Retinal pigment epithelial cell (primary cell): ENCODE measurements around the gene PODNL1.

ENCODE experiments used
- DNase-seq: peaks from one replicate; pipeline ENCODE4 v3.0.0-alpha.2; 2010; ENCODE audit warnings: low read depth
- H3K4me3 ChIP-seq: 2 replicates; pipeline ENCODE4 v1.5.1; 2011; ENCODE audit warnings: mild to moderate bottlenecking, low read length, control low read depth, moderate library complexity
- CTCF ChIP-seq: conservative IDR thresholded peaks from 2 replicates; pipeline ENCODE4 v1.5.1; 2011; ENCODE audit warnings: low read depth, low read length, control low read depth, inconsistent platforms

PODNL1 gene

GRCh38 chr19:13942023-13942684 is 3.9 kb upstream of the PODNL1 start:
- no peak for DNase-seq
- H3K4me3 ChIP-seq, result no peak overlapping the region

GRCh38 chr19:13937479-13938300 is 527 bp downstream of the PODNL1 start:
- DNase-seq, result no peak
- TF ChIP-seq CTCF, result no peak
- peak overlapping the region; percentile 57 for H3K4me3 ChIP-seq

More at GRCh38 chr19:13942023-13942684, 3.9 kb upstream of the PODNL1 start:
- no peak for TF ChIP-seq CTCF

GRCh38 chr19:13935765-13936510 is 2.3 kb downstream of the PODNL1 start:
- peak overlapping the region; percentile 14 for H3K4me3 ChIP-seq
- TF ChIP-seq CTCF, result no peak
- no peak for DNase-seq

GRCh38 chr19:13934785-13935109 is 3.5 kb downstream of the PODNL1 start:
- no peak for DNase-seq
- TF ChIP-seq CTCF, result no peak
- no peak overlapping the region for H3K4me3 ChIP-seq

- no peak for DNase-seq
- no peak for TF ChIP-seq CTCF
- no peak overlapping the region for H3K4me3 ChIP-seq
Observed at GRCh38 chr19:13932911-13933393, 5.3 kb downstream of the PODNL1 start.

GRCh38 chr19:13932149-13932637 is 6.0 kb downstream of the PODNL1 start:
- DNase-seq, result no peak
- TF ChIP-seq CTCF, result no peak
- H3K4me3 ChIP-seq, result no peak overlapping the region
